Stimulated activated memory B cell treated with anti-CD40 and anti-IgM and Interleukin-4, amounts not matched to agents 10 μg/mL and 1 μg/mL and 100 μg/mL, for 72 hours (primary cell): ENCODE results near the gene PPM1D.
"Not testable (repeated sequence)": the region's sequence is repeated elsewhere in the genome, so short reads cannot be mapped to it uniquely, and the experiment has no call there.

Source experiments
- ATAC-seq: fragments of 150-1000 bp; cut with Tn5 transposase; 2 replicates; pipeline ENCODE4 v1.10.0; 2021
- H3K27ac Mint-ChIP-seq: one replicate; pipeline ENCODE4 v1.8.0; 2022; ENCODE audit warnings: mild to moderate bottlenecking, mixed read lengths
- H3K27me3 Mint-ChIP-seq: one replicate; pipeline ENCODE4 v1.8.0; 2022; ENCODE audit warnings: mixed read lengths
- H3K36me3 Mint-ChIP-seq: one replicate; pipeline ENCODE4 v1.8.0; 2022; ENCODE audit warnings: mixed read lengths
- H3K4me1 Mint-ChIP-seq: one replicate; pipeline ENCODE4 v1.8.0; 2022; ENCODE audit warnings: mixed read lengths
- H3K4me3 Mint-ChIP-seq: one replicate; pipeline ENCODE4 v1.8.0; 2022; ENCODE audit warnings: mild to moderate bottlenecking, moderate library complexity, mixed read lengths
- H3K9me3 Mint-ChIP-seq: one replicate; pipeline ENCODE4 v1.8.0; 2022; ENCODE audit warnings: mixed read lengths

Gene PPM1D

DNA sequence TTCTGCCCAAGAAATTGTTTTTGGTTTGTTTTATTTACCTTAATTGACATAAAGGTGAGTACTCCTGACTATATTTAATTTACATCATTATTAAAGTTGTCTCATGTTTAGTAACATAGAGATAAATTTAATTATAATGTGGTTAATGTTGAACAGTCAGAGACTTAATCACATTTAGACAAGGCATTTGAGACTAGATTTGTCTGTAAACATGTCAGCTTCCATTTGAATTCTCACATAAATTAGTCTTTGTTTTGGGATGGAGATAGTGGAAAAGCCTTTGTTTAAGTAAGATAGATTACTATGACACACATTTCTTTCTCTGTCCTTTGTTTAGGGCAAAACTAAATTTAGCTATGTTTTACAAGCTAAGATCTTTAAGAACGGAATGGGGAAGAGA is 59.2 kb downstream of the PPM1D start:
- no peak overlapping the region for H3K27ac Mint-ChIP-seq
- no peaks in the 10 kb centered on the region for H3K27me3 Mint-ChIP-seq
- ATAC-seq = no peak
- H3K4me3 Mint-ChIP-seq = no peak overlapping the region
- peaks cover 25% of the 10 kb centered on the region for H3K36me3 Mint-ChIP-seq
- H3K4me1 Mint-ChIP-seq = peaks cover 7% of the 10 kb centered on the region
- no peaks in the 10 kb centered on the region for H3K9me3 Mint-ChIP-seq

DNA sequence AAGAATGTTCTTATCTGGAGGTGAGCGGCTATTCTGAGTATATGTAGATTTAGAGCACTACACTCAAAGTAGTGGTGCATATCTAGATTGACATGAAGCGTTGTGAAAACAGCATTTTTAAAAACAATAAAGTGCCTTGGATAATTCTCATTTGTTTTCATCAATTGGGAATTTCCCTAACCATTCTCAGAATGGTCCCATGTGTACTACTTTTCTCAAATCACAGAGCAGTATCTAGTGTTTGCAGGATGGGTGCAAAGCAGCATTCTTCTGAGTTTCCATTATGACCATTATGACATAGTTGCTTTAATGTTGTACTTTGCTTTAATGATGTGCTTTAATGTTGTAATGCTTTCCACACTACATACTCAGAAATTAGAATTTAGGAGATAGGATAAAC is 61.5 kb downstream of the PPM1D start:
- H3K4me1 Mint-ChIP-seq = peaks cover 7% of the 10 kb centered on the region
- peaks cover 43% of the 10 kb centered on the region for H3K36me3 Mint-ChIP-seq
- no peaks in the 10 kb centered on the region for H3K9me3 Mint-ChIP-seq
- H3K4me3 Mint-ChIP-seq = no peak overlapping the region
- H3K27ac Mint-ChIP-seq = peak overlapping the region; percentile 30
- no peaks in the 10 kb centered on the region for H3K27me3 Mint-ChIP-seq
- ATAC-seq = no peak

- H3K36me3 Mint-ChIP-seq = peaks cover 38% of the 10 kb centered on the region
- H3K9me3 Mint-ChIP-seq = no peaks in the 10 kb centered on the region
- H3K4me1 Mint-ChIP-seq = peaks cover 7% of the 10 kb centered on the region
- no peak overlapping the region for H3K4me3 Mint-ChIP-seq
- H3K27ac Mint-ChIP-seq = no peak overlapping the region
- no peaks in the 10 kb centered on the region for H3K27me3 Mint-ChIP-seq
- ATAC-seq = no peak
Observed at GRCh38 chr17:60664022-60664421, 64.0 kb downstream of the PPM1D start.

- H3K27ac Mint-ChIP-seq = no peak overlapping the region
- H3K4me1 Mint-ChIP-seq = peaks cover 7% of the 10 kb centered on the region
- H3K4me3 Mint-ChIP-seq = no peak overlapping the region
- ATAC-seq = no peak
- no peaks in the 10 kb centered on the region for H3K9me3 Mint-ChIP-seq
- H3K27me3 Mint-ChIP-seq = no peaks in the 10 kb centered on the region
- peaks cover 31% of the 10 kb centered on the region for H3K36me3 Mint-ChIP-seq
Observed at GRCh38 chr17:60665602-60666001, 65.6 kb downstream of the PPM1D start.

GRCh38 chr17:60668741-60669140 is 68.7 kb downstream of the PPM1D start:
- H3K27me3 Mint-ChIP-seq, H3K9me3 Mint-ChIP-seq, ATAC-seq, H3K4me1 Mint-ChIP-seq, H3K27ac Mint-ChIP-seq, H3K4me3 Mint-ChIP-seq: not testable (repeated sequence)
- peaks cover 19% of the 10 kb centered on the region for H3K36me3 Mint-ChIP-seq

- H3K9me3 Mint-ChIP-seq = peaks cover 5% of the 10 kb centered on the region
- no peak for ATAC-seq
Observed at GRCh38 chr17:60671482-60671881, 71.5 kb downstream of the PPM1D start.

DNA sequence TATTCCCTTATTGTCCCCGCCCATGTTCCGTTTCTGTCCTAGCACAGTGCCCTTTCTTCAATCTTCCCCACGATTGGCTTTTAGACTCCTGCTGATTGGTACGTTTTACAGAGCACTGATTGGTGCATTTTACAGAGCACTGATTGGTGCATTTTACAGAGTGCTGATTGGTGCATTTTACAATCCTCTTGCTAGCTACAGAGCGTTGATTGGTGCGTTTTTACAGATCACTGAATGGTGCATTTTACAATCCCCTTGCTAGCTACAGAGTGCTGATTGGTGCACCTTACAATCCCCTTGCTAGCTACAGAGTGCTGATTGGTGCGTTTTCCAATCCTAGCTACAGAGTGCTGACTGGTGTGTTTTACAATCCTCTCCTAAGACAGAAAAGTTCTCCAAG is 74.6 kb downstream of the PPM1D start:
- ATAC-seq, H3K9me3 Mint-ChIP-seq: not testable (repeated sequence)

More at GRCh38 chr17:60671482-60671881, 71.5 kb downstream of the PPM1D start:
- Mint-ChIP-seq H3K27ac (no peak overlapping the region), H3K4me3 (no peak overlapping the region), H3K27me3 (no peaks in the 10 kb centered on the region), H3K4me1 (peaks cover 2% of the 10 kb centered on the region), H3K36me3 (no peaks in the 10 kb centered on the region)

GRCh38 chr17:60675997-60676396 is 76.0 kb downstream of the PPM1D start:
- Mint-ChIP-seq H3K9me3 (peaks cover 5% of the 10 kb centered on the region), H3K4me3 (no peak overlapping the region), H3K4me1 (peaks cover 15% of the 10 kb centered on the region), H3K27ac (no peak overlapping the region), H3K27me3 (no peaks in the 10 kb centered on the region), H3K36me3 (no peaks in the 10 kb centered on the region)
- no peak for ATAC-seq

More for the DNA sequence above, 74.6 kb downstream of the PPM1D start:
- H3K27me3 Mint-ChIP-seq, H3K27ac Mint-ChIP-seq, H3K36me3 Mint-ChIP-seq, H3K4me3 Mint-ChIP-seq: not testable (repeated sequence)
- peaks cover 15% of the 10 kb centered on the region for H3K4me1 Mint-ChIP-seq

- Mint-ChIP-seq H3K36me3 (peaks cover 1% of the 10 kb centered on the region), H3K9me3 (peaks cover 5% of the 10 kb centered on the region), H3K27ac (peak overlapping the region; percentile 87), H3K4me3 (peak overlapping the region; percentile 95), H3K27me3 (no peaks in the 10 kb centered on the region), H3K4me1 (peaks cover 15% of the 10 kb centered on the region)
- no peak for ATAC-seq
Observed at GRCh38 chr17:60676758-60677307, 76.8 kb downstream of the PPM1D start.

GRCh38 chr17:60677308-60678117 is 77.5 kb downstream of the PPM1D start, which contains the start of gene BCAS3:
BCAS3 (plus strand) TSS chr17:60677851.
- no peaks in the 10 kb centered on the region for H3K27me3 Mint-ChIP-seq
- peak; percentile 99 for ATAC-seq
- H3K9me3 Mint-ChIP-seq = peaks cover 5% of the 10 kb centered on the region
- peaks cover 15% of the 10 kb centered on the region for H3K4me1 Mint-ChIP-seq
- peaks cover 6% of the 10 kb centered on the region for H3K36me3 Mint-ChIP-seq
- peak within 1 kb of the TSS; percentile 87 for H3K27ac Mint-ChIP-seq
- peak within 1 kb of the TSS; percentile 95 for H3K4me3 Mint-ChIP-seq

DNA sequence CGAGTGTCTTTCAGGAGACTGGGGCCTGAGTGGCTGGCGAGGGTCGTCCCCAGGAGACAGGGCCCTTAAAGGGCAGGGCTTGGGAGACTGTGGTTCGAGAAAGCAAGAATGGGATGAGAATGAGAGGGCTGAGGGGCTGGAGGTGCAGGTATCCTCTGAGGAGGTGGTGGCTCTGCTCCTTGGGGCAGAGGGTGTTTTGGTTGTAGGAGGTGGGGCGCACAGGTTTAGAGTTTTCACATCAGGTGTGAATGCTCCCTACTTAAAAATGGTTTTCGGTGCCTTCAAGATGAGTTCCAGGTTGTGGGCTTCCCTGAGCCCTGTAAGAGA is 78.1 kb downstream of the PPM1D start:
- peak overlapping the region; percentile 87 for H3K27ac Mint-ChIP-seq
- H3K27me3 Mint-ChIP-seq = no peaks in the 10 kb centered on the region
- peaks cover 5% of the 10 kb centered on the region for H3K9me3 Mint-ChIP-seq
- H3K4me1 Mint-ChIP-seq = peaks cover 15% of the 10 kb centered on the region
- ATAC-seq = no peak
- peak overlapping the region; percentile 95 for H3K4me3 Mint-ChIP-seq
- H3K36me3 Mint-ChIP-seq = peaks cover 8% of the 10 kb centered on the region

GRCh38 chr17:60679287-60679686 is 79.3 kb downstream of the PPM1D start:
- no peak for ATAC-seq
- peaks cover 5% of the 10 kb centered on the region for H3K9me3 Mint-ChIP-seq
- peaks cover 15% of the 10 kb centered on the region for H3K4me1 Mint-ChIP-seq
- peaks cover 14% of the 10 kb centered on the region for H3K36me3 Mint-ChIP-seq
- H3K27me3 Mint-ChIP-seq = no peaks in the 10 kb centered on the region
- H3K27ac Mint-ChIP-seq = no peak overlapping the region
- H3K4me3 Mint-ChIP-seq = no peak overlapping the region

DNA sequence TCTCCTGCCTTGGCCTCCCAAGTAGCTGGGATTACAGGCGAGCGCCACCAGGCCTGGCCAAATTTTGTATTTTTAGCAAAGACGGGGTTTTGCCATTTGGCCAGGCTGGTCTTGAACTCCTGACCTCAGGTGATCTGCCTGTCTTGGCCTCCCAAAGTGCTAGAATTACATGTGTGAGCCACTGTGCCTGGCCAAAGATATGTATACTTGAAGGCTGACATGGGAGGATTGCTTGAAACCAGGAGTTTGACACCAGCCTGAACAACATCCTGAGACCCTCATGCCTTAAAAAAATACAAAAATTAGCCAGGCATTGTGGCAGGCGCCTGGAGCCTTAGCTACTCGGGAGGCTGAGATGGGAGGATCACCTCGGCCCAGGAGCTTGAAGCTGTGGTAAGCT is 80.8 kb downstream of the PPM1D start:
- Mint-ChIP-seq H3K36me3 (peaks cover 28% of the 10 kb centered on the region), H3K27ac (no peak overlapping the region), H3K27me3 (no peaks in the 10 kb centered on the region), H3K9me3 (no peaks in the 10 kb centered on the region), H3K4me3 (no peak overlapping the region), H3K4me1 (peaks cover 15% of the 10 kb centered on the region)
- no peak for ATAC-seq

GRCh38 chr17:60685437-60685836 is 85.4 kb downstream of the PPM1D start:
- Mint-ChIP-seq H3K4me1 (no peaks in the 10 kb centered on the region), H3K4me3 (no peak overlapping the region), H3K27me3 (no peaks in the 10 kb centered on the region), H3K36me3 (peaks cover 50% of the 10 kb centered on the region), H3K27ac (no peak overlapping the region), H3K9me3 (no peaks in the 10 kb centered on the region)
- ATAC-seq = no peak

DNA sequence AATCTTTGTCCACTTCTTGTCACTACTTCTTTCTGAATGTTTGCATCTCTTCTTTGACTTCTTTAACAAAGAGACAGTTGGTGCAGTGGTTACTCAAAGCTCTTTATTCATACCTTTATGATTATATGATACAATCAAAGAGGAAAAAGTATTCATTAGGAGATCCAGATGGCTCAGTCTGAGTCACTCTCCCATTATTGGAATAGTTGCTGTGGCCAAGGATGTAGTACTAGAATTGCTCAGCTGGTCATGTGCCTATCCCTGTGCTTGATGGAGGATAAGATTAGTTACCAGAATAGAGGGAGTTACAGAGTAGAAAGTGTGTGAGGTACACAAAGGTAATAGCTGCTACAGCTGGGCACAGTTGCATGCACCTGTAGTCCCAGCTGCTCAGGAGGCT is 96.0 kb downstream of the PPM1D start:
- Mint-ChIP-seq H3K27me3 (no peaks in the 10 kb centered on the region), H3K4me3 (no peak overlapping the region), H3K9me3 (no peaks in the 10 kb centered on the region), H3K36me3 (peaks cover 37% of the 10 kb centered on the region), H3K4me1 (no peaks in the 10 kb centered on the region), H3K27ac (no peak overlapping the region)
- ATAC-seq = no peak

- H3K4me3 Mint-ChIP-seq = no peak overlapping the region
- no peaks in the 10 kb centered on the region for H3K27me3 Mint-ChIP-seq
- ATAC-seq = no peak
- peaks cover 28% of the 10 kb centered on the region for H3K36me3 Mint-ChIP-seq
- H3K27ac Mint-ChIP-seq = no peak overlapping the region
- H3K9me3 Mint-ChIP-seq = no peaks in the 10 kb centered on the region
- no peaks in the 10 kb centered on the region for H3K4me1 Mint-ChIP-seq
Observed at GRCh38 chr17:60699090-60699489, 99.1 kb downstream of the PPM1D start.
